ENCODE results near the gene IL27RA. TPM values are rescaled to one million over a fixed set of nuclear protein-coding genes. Genes with fewer than 3 reads are reported as not detected.

The IL27RA gene
- total and polyA plus RNA-seq, 2 experiments from 2014 or later, result 7.7 to 11.4 TPM

- ATAC-seq (no peak), DNase-seq (ENCODE audit: low spot score) (no peak)
- H3K79me2 ChIP-seq (replicated peaks; ENCODE audit: insufficient read depth), result no peaks in the 10 kb centered on the region
- no peaks in the 10 kb centered on the region for H3K36me3 ChIP-seq (ENCODE audit: insufficient read depth)
- H3K27ac ChIP-seq (ENCODE audit: low read depth), result no peak overlapping the region
- Mint-ChIP-seq H3K9me3 (no peaks in the 10 kb centered on the region; the same call in 2 of the 3 replicates), H3K4me1 (peaks cover 5% of the 10 kb centered on the region; the same call in 2 of the 3 replicates), H3K4me3 (no peak overlapping the region), H3K27me3 (ENCODE audit: insufficient read depth, low read depth, poor library complexity) (peaks cover 13% of the 10 kb centered on the region), H3K36me3 (ENCODE audit: low read depth) (no peaks in the 10 kb centered on the region), H3K27ac (no peak overlapping the region)
- H4K20me1 ChIP-seq (replicated peaks; ENCODE audit: insufficient read depth), result no peaks in the 10 kb centered on the region
- H3K4me1 ChIP-seq (ENCODE audit: insufficient read depth), result 0 out of 2 replicates have a peak, but pooled peaks cover 2% of the 10 kb centered on the region
- H3K27me3 ChIP-seq (ENCODE audit: insufficient read depth), result peaks cover 8% of the 10 kb centered on the region; the same call in 1 of the 2 replicates
- TF ChIP-seq STAT1 (IDR thresholded peaks at IDR 0.05; ENCODE audit: unreplicated experiment) (no peak), POLR2AphosphoS5 (IDR thresholded peaks at IDR 0.05; ENCODE audit: low read depth) (no peak)
- no peak overlapping the region for H3K4me3 ChIP-seq
- no peaks in the 10 kb centered on the region for H3K9me2 ChIP-seq (ENCODE audit: insufficient read depth)
- H2AFZ ChIP-seq, result no peak overlapping the region
- H3K4me2 ChIP-seq, result no peak overlapping the region
- H3F3A ChIP-seq (replicated peaks; ENCODE audit: low read depth), result 0 out of 2 replicates have a peak, but pooled peaks cover 8% of the 10 kb centered on the region
These were observed 34.6 kb downstream of the IL27RA start for GRCh38 chr19:14066134-14066533.

DNA sequence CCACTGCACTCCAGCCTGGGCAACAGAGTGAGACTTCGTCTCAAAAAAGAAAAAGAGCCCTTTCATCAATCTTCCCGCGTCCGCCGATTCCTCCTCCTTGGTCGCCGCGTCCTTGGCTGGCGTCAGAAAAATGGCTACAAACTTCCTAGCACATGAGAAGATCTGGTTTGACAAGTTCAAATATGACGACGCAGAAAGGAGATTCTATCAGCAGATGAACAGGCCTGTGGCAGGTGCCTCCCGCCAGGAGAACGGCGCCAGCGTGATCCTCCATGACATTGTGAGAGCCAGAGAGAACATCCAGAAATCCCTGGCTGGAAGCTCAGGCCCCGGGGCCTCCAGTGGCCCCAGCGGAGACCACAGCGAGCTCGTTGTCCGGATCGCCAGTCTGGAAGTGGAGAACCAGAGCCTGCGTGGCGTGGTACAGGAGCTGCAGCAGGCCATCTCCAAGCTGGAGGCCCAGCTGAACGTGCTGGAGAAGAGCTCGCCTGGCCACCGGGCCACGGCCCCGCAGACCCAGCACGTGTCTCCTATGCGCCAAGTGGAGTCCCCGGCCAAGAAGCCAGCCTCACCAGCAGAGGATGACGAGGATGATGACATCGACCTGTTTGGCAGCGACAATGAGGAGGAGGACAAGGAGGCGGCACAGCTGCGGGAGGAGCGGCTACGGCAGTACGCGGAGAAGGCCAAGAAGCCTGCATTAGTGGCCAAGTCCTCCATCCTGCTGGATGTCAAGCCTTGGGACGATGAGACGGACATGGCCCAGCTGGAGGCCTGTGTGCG lies 38.9 kb downstream of the IL27RA start:
- H3K27me3 Mint-ChIP-seq (ENCODE audit: insufficient read depth, low read depth, poor library complexity), result peaks cover 43% of the 10 kb centered on the region

More for the DNA sequence above, 38.9 kb downstream of the IL27RA start:
- Histone ChIP-seq H2AFZ (no peak overlapping the region), H3K4me2 (no peak overlapping the region), H3K9me2 (ENCODE audit: insufficient read depth) (no peaks in the 10 kb centered on the region), H4K20me1 (replicated peaks; ENCODE audit: insufficient read depth) (no peaks in the 10 kb centered on the region), H3K36me3 (ENCODE audit: insufficient read depth) (no peaks in the 10 kb centered on the region), H3F3A (replicated peaks; ENCODE audit: low read depth) (peaks cover 20% of the 10 kb centered on the region; the same call in 1 of the 2 replicates), H3K27me3 (ENCODE audit: insufficient read depth) (peaks cover 48% of the 10 kb centered on the region), H3K27ac (ENCODE audit: low read depth) (no peak overlapping the region), H3K79me2 (replicated peaks; ENCODE audit: insufficient read depth) (no peaks in the 10 kb centered on the region), H3K4me3 (no peak overlapping the region), H3K4me1 (ENCODE audit: insufficient read depth) (peaks cover 4% of the 10 kb centered on the region; the same call in 1 of the 2 replicates)
- no peak overlapping the region for H3K27ac Mint-ChIP-seq
- DNase-seq (ENCODE audit: low spot score), result no peak
- ATAC-seq, result no peak
- TF ChIP-seq NANOG (IDR thresholded peaks at IDR 0.05; ENCODE audit: borderline replicate concordance) (no peak), ZNF114 (CRISPR knock-in tag; IDR thresholded peaks at IDR 0.05) (no peak), CREB1 (CRISPR knock-in tag; IDR thresholded peaks at IDR 0.05; ENCODE audit: low read depth) (no peak), STAT1 (IDR thresholded peaks at IDR 0.05; ENCODE audit: unreplicated experiment) (no peak)
- TF ChIP-seq, protein P1, sequence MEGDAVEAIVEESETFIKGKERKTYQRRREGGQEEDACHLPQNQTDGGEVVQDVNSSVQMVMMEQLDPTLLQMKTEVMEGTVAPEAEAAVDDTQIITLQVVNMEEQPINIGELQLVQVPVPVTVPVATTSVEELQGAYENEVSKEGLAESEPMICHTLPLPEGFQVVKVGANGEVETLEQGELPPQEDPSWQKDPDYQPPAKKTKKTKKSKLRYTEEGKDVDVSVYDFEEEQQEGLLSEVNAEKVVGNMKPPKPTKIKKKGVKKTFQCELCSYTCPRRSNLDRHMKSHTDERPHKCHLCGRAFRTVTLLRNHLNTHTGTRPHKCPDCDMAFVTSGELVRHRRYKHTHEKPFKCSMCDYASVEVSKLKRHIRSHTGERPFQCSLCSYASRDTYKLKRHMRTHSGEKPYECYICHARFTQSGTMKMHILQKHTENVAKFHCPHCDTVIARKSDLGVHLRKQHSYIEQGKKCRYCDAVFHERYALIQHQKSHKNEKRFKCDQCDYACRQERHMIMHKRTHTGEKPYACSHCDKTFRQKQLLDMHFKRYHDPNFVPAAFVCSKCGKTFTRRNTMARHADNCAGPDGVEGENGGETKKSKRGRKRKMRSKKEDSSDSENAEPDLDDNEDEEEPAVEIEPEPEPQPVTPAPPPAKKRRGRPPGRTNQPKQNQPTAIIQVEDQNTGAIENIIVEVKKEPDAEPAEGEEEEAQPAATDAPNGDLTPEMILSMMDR (conservative IDR thresholded peaks at IDR 0.05; ENCODE audit: low read depth in 2 of 2), result no peak
- TF ChIP-seq, protein P2, sequence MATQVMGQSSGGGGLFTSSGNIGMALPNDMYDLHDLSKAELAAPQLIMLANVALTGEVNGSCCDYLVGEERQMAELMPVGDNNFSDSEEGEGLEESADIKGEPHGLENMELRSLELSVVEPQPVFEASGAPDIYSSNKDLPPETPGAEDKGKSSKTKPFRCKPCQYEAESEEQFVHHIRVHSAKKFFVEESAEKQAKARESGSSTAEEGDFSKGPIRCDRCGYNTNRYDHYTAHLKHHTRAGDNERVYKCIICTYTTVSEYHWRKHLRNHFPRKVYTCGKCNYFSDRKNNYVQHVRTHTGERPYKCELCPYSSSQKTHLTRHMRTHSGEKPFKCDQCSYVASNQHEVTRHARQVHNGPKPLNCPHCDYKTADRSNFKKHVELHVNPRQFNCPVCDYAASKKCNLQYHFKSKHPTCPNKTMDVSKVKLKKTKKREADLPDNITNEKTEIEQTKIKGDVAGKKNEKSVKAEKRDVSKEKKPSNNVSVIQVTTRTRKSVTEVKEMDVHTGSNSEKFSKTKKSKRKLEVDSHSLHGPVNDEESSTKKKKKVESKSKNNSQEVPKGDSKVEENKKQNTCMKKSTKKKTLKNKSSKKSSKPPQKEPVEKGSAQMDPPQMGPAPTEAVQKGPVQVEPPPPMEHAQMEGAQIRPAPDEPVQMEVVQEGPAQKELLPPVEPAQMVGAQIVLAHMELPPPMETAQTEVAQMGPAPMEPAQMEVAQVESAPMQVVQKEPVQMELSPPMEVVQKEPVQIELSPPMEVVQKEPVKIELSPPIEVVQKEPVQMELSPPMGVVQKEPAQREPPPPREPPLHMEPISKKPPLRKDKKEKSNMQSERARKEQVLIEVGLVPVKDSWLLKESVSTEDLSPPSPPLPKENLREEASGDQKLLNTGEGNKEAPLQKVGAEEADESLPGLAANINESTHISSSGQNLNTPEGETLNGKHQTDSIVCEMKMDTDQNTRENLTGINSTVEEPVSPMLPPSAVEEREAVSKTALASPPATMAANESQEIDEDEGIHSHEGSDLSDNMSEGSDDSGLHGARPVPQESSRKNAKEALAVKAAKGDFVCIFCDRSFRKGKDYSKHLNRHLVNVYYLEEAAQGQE (IDR thresholded peaks at IDR 0.05; ENCODE audit: unreplicated experiment), result no peak
- H3K4me1 Mint-ChIP-seq, result peaks cover 12% of the 10 kb centered on the region
- H3K36me3 Mint-ChIP-seq (ENCODE audit: low read depth), result no peaks in the 10 kb centered on the region
- no peak overlapping the region; the same call in 2 of the 3 replicates for H3K4me3 Mint-ChIP-seq
- H3K9me3 Mint-ChIP-seq, result no peaks in the 10 kb centered on the region; the same call in 2 of the 3 replicates

Measured in GM23338 (cell line).